WTC11 (cell line): ENCODE data around the gene CCDC24. TPM values are rescaled to one million over a fixed set of nuclear protein-coding genes. Genes with fewer than 3 reads are reported as not detected.

Source experiments
- ATAC-seq: fragments of 200-7000 bp; cut with Tn5 transposase; 2 replicates; pipeline ENCODE4 v1.10.0; 2021; ENCODE audit warnings: mild to moderate bottlenecking, moderate library complexity
- CTCF ChIA-PET: fragments of 300-600 bp; sonication (Branson Sonifier 250); formaldehyde crosslinking; loops from one replicate; lab custom pipeline; 2021; ENCODE audit warnings: antibody characterized with exemption; lab: Charles Lee
- POLR2A ChIA-PET: fragments of 350-600 bp; sonication (Branson Sonifier 250); formaldehyde crosslinking; loops from one replicate; lab custom pipeline; 2021; ENCODE audit warnings: antibody characterized with exemption; lab: Charles Lee
- DNase-seq: peaks from one replicate; pipeline ENCODE4 v3.0.0; 2021; ENCODE audit warnings: low spot score
- H3K27ac Mint-ChIP-seq: 2 replicates; pipeline ENCODE4 v1.8.0; 2021; ENCODE audit warnings: mixed read lengths
- H3K27me3 Mint-ChIP-seq: 2 replicates; pipeline ENCODE4 v1.8.0; 2021; ENCODE audit warnings: low read depth, mild to moderate bottlenecking, moderate library complexity, mixed read lengths
- H3K36me3 Mint-ChIP-seq: 2 replicates; pipeline ENCODE4 v1.8.0; 2021; ENCODE audit warnings: mixed read lengths
- H3K4me1 Mint-ChIP-seq: 2 replicates; pipeline ENCODE4 v1.8.0; 2022; ENCODE audit warnings: mixed read lengths
- H3K4me3 Mint-ChIP-seq: 2 replicates; pipeline ENCODE4 v1.8.0; 2021; ENCODE audit warnings: mild to moderate bottlenecking, moderate library complexity, mixed read lengths
- H3K9me3 Mint-ChIP-seq: 2 replicates; pipeline ENCODE4 v1.8.0; 2021; ENCODE audit warnings: mixed read lengths
- AR ChIP-seq: fragments of 250-450 bp; sonication (Bioruptor Pico); IDR thresholded peaks from 2 replicates; pipeline ENCODE4 v1.9.0; 2021; ENCODE audit warnings: mild to moderate bottlenecking
- CBFB ChIP-seq: sonication (generic); formaldehyde crosslinking; IDR thresholded peaks from 2 replicates; pipeline ENCODE4 v1.8.1; 2022; ENCODE audit warnings: mild to moderate bottlenecking, low read depth, missing genetic modification reagents
- CDX4 ChIP-seq: fragments of 250-450 bp; sonication (Bioruptor Pico); IDR thresholded peaks from 2 replicates; pipeline ENCODE4 v1.9.0; 2021; ENCODE audit warnings: moderate library complexity, mild to moderate bottlenecking, inconsistent platforms, borderline replicate concordance
- CREB1 ChIP-seq: sonication (generic); formaldehyde crosslinking; IDR thresholded peaks from 2 replicates; pipeline ENCODE4 v1.8.0; 2023; ENCODE audit warnings: mild to moderate bottlenecking, missing genetic modification reagents
- E2F4 ChIP-seq: sonication (generic); formaldehyde crosslinking; IDR thresholded peaks from 2 replicates; pipeline ENCODE4 v1.8.1; 2022; ENCODE audit warnings: low read depth, mild to moderate bottlenecking, moderate library complexity, missing genetic modification reagents, borderline replicate concordance
- ETV6 ChIP-seq: sonication (generic); formaldehyde crosslinking; IDR thresholded peaks from 2 replicates; pipeline ENCODE4 v1.8.1; 2022; ENCODE audit warnings: mild to moderate bottlenecking, missing genetic modification reagents
- FOXJ3 ChIP-seq: sonication (generic); formaldehyde crosslinking; IDR thresholded peaks from 2 replicates; pipeline ENCODE4 v1.9.0; 2021; ENCODE audit warnings: missing genetic modification reagents, mild to moderate bottlenecking, borderline replicate concordance
- FOXK1 ChIP-seq: sonication (generic); formaldehyde crosslinking; IDR thresholded peaks from 2 replicates; pipeline ENCODE4 v1.8.0; 2022; ENCODE audit warnings: mild to moderate bottlenecking, moderate library complexity, missing genetic modification reagents
- JUN ChIP-seq: sonication (generic); formaldehyde crosslinking; IDR thresholded peaks from 2 replicates; pipeline ENCODE4 v1.8.0; 2023; ENCODE audit warnings: mild to moderate bottlenecking, missing genetic modification reagents
- MLX ChIP-seq: sonication (generic); formaldehyde crosslinking; IDR thresholded peaks from 2 replicates; pipeline ENCODE4 v1.8.1; 2023; ENCODE audit warnings: mild to moderate bottlenecking, missing genetic modification reagents, moderate library complexity
- MXD4 ChIP-seq: fragments of 250-450 bp; sonication (Bioruptor Pico); IDR thresholded peaks from 2 replicates; pipeline ENCODE4 v1.8.0; 2021; ENCODE audit warnings: mild to moderate bottlenecking, moderate library complexity, borderline replicate concordance
- NR3C1 ChIP-seq: sonication (generic); formaldehyde crosslinking; conservative IDR thresholded peaks from 2 replicates; pipeline ENCODE4 v1.8.1; 2023; ENCODE audit warnings: low read depth, mild to moderate bottlenecking, missing genetic modification reagents
- PRDM15 ChIP-seq: sonication (generic); formaldehyde crosslinking; IDR thresholded peaks from 2 replicates; pipeline ENCODE4 v1.8.0; 2022; ENCODE audit warnings: missing genetic modification reagents
- SMAD3 ChIP-seq: sonication (generic); formaldehyde crosslinking; IDR thresholded peaks from 2 replicates; pipeline ENCODE4 v1.8.0; 2022; ENCODE audit warnings: missing genetic modification reagents, mild to moderate bottlenecking, borderline replicate concordance
- TCF7 ChIP-seq: sonication (generic); formaldehyde crosslinking; IDR thresholded peaks from 2 replicates; pipeline ENCODE4 v1.8.0; 2022; ENCODE audit warnings: mild to moderate bottlenecking, low read depth, missing genetic modification reagents, moderate library complexity
- TP53 ChIP-seq: sonication (generic); formaldehyde crosslinking; IDR thresholded peaks from 2 replicates; pipeline ENCODE4 v1.8.1; 2023; ENCODE audit warnings: mild to moderate bottlenecking, missing genetic modification reagents
- USF1 ChIP-seq: sonication (generic); formaldehyde crosslinking; IDR thresholded peaks from 2 replicates; pipeline ENCODE4 v1.8.0; 2022; ENCODE audit warnings: mild to moderate bottlenecking, missing genetic modification reagents
- ZBTB21 ChIP-seq: sonication (generic); formaldehyde crosslinking; IDR thresholded peaks from 2 replicates; pipeline ENCODE4 v1.8.1; 2023; ENCODE audit warnings: mild to moderate bottlenecking, missing genetic modification reagents, borderline replicate concordance
- ZBTB43 ChIP-seq: sonication (generic); formaldehyde crosslinking; IDR thresholded peaks from 2 replicates; pipeline ENCODE4 v1.8.1; 2023; ENCODE audit warnings: mild to moderate bottlenecking, missing genetic modification reagents
- ZNF138 ChIP-seq: sonication (generic); formaldehyde crosslinking; conservative IDR thresholded peaks from 2 replicates; pipeline ENCODE4 v1.8.1; 2022; ENCODE audit warnings: mild to moderate bottlenecking, moderate library complexity, missing genetic modification reagents
- ZSCAN18 ChIP-seq: fragments of 250-450 bp; sonication (Bioruptor Pico); IDR thresholded peaks from 2 replicates; pipeline ENCODE4 v2.1.2; 2022; ENCODE audit warnings: mild to moderate bottlenecking, moderate library complexity
- total RNA-seq: library from RNA; stranded (reverse); gene quantifications from 3 replicates; pipeline ENCODE4 v1.2.3, GENCODE V29; 2021

Gene CCDC24
- total RNA-seq, 1 experiment from 2014 or later: 12.1 TPM

GRCh38 chr1:43956234-43956633 lies 35.2 kb upstream of the CCDC24 start:
- TF ChIP-seq PRDM15: no peak
- no peak for TF ChIP-seq ETV6 (CRISPR knock-in tag)
- no peak for TF ChIP-seq MXD4
- no peak for TF ChIP-seq ZNF138 (CRISPR knock-in tag)
- no peak for TF ChIP-seq NR3C1 (CRISPR knock-in tag)
- TF ChIP-seq SMAD3 (CRISPR knock-in tag): no peak
- TF ChIP-seq CBFB (CRISPR knock-in tag): no peak
- TF ChIP-seq USF1: no peak
- no peak for TF ChIP-seq JUN
- no peak for TF ChIP-seq MLX (CRISPR knock-in tag)
- TF ChIP-seq TP53: no peak
- no peak for TF ChIP-seq CDX4 (CRISPR knock-in tag)
- TF ChIP-seq, all 79 proteins: peak for 0
- Mint-ChIP-seq H3K27me3 (no peaks in the 10 kb centered on the region), H3K36me3 (peaks cover 8% of the 10 kb centered on the region; the same call in 1 of the 2 replicates), H3K27ac (no peak overlapping the region), H3K4me1 (peaks cover 12% of the 10 kb centered on the region), H3K4me3 (no peak overlapping the region), H3K9me3 (no peaks in the 10 kb centered on the region)
- no peak for DNase-seq
- POLR2A ChIA-PET: no interaction called here
- CTCF ChIA-PET: no interaction called here
- no peak for ATAC-seq

- CTCF ChIA-PET: interaction anchor here (1.3 to 1.6 kb wide), 3 partner anchors 10 to 23 kb away, joined by 3 read pairs; no protein-coding TSS in a partner anchor
- Mint-ChIP-seq H3K27ac (no peak overlapping the region), H3K4me1 (peaks cover 12% of the 10 kb centered on the region), H3K27me3 (no peaks in the 10 kb centered on the region), H3K4me3 (no peak overlapping the region), H3K36me3 (peaks cover 8% of the 10 kb centered on the region; the same call in 1 of the 2 replicates), H3K9me3 (no peaks in the 10 kb centered on the region)
- POLR2A ChIA-PET: no interaction called here
- ATAC-seq: no peak
- DNase-seq: no peak
- TF ChIP-seq AR (no peak), ZBTB21 (no peak), ZBTB43 (CRISPR knock-in tag) (no peak), CDX4 (CRISPR knock-in tag) (no peak), E2F4 (CRISPR knock-in tag) (no peak), FOXK1 (CRISPR knock-in tag) (no peak), FOXJ3 (CRISPR knock-in tag) (no peak), ZSCAN18 (no peak), CREB1 (CRISPR knock-in tag) (no peak), TCF7 (CRISPR knock-in tag) (no peak), JUN (no peak), CBFB (CRISPR knock-in tag) (no peak)
These were observed 33.9 kb upstream of the CCDC24 start for GRCh38 chr1:43957407-43958040.
